Measurements from ENCODE around the gene TMEM54.

TMEM54 gene

DNA sequence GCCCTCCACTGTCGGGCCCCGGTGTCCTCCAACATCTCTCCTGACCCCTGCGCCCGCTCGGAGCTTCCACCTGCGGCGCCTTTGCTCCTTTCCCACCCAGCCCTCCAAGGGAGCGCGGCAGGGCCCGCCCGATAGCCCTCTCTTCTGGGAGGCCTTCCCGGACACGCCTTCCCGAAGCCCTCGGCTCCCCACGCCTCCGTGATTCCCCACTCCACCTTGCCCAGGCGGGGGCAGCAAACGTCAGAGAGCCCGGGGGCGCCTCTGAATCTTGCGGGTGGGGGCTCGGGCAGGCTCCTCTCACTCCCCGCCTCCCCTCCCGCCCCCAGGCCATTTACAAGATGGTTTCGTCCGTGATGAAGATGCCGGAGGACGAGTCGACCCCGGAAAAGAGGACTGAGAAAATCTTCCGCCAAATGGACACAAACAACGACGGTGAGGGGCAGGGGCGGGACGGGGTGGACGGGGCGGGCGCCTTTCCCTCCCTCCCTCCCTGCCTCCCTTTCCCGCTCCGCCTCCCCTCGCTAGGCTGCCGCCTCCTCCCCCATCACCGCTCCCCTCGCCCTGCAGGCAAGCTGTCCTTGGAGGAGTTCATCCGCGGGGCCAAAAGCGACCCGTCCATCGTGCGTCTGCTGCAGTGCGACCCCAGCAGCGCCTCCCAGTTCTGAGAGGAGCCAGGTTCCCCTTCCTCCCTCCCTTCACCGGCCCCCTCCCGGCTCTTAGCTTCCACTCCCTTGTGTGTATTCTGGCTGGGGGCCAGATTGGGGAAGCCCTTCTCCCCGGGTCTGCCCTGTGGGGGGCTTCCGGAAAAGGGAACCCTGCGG lies 7.8 kb downstream of the TMEM54 start:
- DNase-seq: peak in 1 of 2 donors; percentile 17

DNA sequence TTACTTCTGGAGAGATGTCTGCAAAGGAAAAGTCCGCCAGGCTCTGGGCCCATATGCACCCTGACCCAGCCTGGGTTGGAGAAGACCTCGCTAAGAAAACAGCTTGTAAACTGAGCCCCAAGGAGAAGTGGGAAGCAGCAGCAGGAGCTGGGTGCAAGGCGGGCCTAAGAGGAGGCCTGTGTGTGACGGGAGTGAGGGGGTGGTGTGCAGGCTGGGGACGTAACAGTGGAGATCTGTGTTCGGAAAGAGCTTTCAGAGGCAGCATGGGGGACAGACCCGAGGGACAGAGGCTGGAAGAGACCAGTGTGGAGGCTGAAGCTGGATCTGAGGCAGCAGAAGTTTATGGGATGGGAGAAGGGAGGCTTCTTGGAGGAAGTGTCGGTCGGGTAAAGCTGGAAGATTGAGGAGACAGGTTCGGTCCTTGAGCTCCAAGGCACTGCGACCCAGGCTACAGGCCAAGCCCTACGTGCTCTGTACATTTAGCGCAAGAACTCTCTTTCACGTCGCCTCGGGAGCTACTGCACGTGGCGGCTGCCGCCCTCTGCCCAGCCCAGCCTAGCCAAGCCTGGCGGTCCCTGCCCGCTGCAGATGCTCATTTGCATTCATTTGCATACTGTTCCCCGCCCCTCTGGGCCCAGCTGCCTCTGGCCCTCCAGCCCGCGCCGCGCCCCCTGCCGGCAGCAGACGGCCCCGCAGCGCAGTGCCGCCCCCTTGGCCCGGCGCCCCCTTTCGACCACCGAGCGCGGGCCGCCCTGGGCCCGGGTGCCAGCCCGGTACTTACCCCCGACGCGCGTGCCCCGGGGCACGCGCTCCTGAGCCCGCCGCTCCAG lies 8.6 kb downstream of the TMEM54 start:
- DNase-seq: peak; percentile 16 to 28

DNA sequence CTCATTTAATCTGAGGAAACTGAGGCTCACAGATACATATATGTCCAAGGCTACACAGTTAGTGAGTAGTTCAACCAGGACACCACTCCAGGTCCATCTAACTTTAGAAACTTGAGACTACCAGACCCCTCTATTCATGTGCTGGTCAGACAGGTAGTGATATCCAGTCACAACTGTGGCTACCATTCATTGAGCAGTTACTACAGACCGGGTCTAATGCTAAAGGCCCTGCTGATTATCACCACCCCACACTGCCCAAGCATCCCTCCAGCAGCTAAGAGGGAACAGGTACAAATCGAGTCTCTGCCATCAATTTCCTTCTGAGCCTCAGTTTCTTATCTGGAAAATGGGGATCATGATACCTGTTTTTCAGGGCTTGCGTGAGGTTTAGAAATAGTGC lies 9.6 kb downstream of the TMEM54 start:
- no peak for DNase-seq

DNA sequence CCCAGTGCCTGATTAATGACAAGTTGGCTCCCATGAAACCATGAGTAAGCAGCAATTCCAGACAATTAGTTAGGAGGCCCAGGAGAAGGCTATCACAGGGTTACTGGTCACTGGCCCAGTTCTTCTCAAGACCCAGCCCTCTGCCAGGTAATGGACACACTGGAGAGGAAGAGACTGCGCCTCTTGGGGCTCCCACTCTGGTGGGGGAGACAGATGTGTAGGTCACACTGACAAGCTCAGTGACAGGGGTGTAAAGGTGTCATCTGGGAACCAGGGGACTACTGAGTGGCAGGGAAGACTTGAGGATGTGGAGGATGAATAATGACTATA lies 10.0 kb downstream of the TMEM54 start:
- no peak for DNase-seq

DNA sequence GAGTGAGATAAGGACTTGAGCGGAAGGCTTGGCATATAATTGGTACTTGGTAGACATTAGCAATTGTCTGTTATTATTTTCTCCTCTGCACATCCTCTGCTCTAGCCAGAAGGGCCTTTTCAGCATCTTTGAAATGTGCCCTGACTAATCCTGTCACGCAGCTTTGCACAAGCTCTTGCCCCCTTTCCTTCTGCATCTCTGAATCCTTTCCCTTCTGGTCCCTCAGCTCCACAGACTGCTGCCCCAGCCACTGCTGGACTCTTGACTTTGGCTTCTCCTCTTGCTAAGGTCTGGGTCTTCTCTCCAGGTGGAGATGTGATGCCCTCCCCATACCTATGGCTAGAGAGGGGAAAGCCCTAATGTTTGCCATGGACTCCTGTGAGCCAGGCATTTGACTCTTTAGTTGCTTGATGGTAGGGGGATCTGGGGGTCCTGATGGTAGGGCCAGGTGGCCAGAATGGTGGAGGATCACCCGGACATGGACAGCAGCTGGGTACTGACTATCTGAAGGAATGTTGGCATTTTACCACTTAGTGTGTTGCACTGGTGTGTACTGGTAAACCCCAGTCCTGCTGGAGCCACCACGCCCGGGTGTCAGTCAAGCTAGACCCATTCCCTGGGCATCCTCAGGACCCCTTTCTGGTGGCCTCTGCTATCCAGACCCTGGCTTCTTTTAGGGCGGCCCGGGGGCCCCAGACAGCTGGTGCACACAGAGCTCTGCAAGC lies 10.5 kb downstream of the TMEM54 start:
- no peak for DNase-seq

DNA sequence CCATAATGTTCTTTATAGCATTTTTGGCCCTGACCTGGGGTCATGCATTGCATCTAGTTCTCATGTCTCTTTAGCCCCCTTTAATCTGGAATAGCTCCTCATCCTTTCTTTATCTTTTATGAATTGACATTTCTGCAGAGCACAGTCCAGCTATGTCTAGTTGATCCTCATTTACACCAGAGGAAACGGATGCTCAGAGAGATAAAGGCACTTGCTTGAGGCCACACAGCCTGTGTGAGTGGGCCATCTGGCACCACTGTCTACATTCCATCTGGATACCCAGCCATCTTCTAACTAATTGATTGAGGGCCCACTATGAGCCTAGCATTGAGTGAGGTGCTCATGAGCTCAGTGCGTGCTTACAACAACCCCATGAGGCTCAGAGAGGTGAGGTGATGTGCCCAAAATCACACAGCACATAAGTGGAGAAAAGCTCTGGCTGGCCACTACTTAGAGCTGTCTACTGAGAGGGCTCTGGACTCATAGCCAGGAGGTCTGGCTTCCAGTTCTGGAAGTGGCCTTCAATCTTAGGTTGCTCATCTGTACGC lies 11.4 kb downstream of the TMEM54 start:
- DNase-seq: no peak

DNA sequence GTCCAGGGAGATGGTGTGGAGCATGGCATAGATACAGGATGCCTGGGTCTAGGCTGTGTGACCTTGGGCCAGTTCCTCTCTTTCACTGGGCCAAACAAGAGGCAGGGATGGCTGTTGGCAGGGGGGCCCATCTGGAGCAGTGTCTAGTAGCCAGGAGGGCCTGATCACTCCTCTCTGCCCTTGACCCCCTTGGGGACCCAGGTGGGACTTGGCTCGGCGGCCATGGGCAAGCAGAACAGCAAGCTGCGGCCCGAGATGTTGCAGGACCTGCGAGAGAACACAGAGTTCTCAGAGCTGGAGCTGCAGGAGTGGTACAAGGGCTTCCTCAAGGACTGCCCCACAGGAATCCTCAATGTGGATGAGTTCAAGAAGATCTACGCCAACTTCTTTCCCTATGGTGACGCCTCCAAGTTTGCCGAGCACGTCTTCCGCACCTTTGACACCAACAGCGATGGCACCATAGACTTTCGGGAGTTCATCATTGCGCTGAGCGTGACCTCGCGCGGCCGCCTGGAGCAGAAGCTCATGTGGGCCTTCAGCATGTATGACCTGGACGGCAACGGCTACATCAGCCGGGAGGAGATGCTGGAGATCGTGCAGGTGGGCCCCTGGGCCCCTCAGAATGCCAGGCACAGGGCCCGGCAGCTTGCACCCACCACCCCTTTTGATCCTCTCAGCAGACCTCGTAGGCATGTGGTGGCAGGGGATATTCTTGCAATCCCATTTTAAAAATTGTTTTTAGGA lies 12.3 kb downstream of the TMEM54 start:
- no peak for DNase-seq

DNA sequence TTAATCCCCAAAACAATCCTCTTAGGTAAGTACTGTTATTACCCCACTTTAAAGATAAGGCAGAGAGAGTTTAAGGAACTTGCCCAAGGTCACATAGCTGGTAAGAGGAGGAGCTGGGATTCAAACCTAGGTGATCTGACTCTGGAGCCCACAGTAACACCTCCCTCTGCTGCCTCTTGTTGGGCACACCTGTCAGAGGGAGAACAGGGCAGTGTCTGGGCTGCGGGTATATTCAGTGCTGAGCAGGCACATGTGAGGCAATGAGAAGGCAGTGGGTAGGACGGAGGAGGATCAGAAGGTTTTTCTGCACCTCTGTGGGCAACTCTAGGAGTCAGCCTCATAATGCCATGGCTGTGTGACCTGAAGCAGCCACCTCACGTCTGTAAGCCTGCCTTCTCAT lies 13.1 kb downstream of the TMEM54 start:
- DNase-seq: no peak

DNA sequence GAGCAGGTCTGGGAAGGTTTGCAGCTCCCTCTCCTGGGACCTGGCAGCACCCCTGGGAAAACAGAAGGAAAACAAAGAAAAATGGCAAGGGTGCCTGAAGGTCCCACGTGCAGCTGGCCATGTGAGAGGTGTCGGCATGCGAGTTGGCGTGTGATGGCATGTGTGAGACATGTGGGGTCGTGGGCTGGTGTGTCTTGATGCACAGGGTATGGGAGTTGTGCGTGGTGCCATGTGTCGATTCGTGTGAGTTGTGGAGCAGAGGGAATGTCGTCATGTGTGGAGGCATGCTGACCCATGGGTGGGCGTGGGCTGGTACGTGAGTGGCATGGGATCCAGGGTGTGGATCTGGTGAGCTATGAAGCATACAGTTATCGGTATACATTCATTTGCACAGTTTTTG lies 13.6 kb downstream of the TMEM54 start:
- no peak for DNase-seq

DNA sequence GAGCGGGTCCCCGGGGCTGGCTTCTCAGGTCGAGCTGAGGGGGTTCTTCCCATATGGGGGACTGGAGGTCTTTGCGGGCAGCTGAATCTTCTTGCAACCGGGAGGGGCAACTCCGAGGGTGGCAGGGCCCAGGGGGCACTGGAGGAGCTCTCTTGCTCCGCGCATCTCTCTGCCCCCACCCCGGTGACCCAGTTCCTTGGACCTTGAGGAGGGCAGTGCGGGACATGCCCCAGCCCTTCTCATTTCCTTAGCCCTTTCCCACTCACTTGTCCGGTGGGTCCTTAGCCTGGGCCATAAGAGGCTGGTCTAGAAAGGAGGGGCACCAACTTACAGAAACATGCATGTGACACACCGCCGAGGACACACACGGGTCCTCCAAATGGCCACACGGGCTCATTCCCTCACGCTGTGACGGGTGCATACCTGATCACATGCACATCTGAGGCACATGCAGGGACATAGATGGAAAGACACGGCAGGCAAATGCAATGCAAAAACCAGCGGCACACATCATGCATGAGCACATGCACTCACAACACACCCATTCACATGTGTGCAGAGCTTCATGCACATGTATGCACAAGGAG lies 14.3 kb downstream of the TMEM54 start:
- no peak for DNase-seq

DNA sequence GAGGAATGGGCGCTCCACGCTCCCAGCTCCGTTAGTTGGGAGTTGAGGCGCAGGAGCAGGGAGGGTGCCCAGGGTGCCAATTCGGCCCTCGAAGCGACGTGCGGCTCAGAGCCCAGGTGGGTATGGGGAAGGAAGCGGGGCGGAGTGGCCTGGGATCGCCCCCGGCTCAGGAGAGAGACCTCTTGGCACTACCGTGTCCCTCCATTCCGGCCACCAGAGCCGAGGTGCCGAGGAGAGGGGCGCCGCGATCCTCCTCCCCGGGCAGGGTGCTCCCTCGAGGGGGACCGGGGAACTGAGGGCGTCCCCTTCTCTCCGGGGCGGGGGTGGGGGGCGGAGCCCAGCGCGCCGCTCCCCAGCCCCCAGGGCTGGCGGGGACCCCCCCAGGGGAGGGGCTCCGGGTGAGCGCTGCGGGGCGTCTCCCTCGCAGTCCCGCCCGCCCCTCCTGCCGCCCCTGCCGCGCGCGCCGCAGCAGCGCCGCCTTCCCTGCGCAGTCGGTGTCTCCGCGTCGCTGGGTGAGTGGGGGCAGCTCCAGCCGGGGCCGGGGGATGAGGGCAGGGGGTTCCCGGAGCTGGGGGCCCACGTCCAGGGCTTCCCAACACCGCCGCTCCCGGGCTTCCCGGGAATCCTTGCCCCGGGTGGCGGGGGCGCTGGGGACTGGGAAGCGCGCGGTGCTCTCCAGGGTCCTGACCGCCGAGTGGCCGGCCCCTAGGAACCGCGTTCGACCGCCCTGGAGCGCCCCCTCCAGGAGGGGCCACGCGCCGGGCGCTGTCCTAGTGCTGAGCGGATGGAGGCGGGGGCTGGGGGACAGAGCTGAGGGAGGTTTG lies 15.0 kb downstream of the TMEM54 start, which contains the start of gene HPCA:
Gene HPCA, plus strand, starts transcription at position 488 of the 824 bp plus-strand sequence. CDS start 2,408 bp downstream, outside the sequence.
- peak in 1 of 2 donors; percentile 27 for DNase-seq

DNA sequence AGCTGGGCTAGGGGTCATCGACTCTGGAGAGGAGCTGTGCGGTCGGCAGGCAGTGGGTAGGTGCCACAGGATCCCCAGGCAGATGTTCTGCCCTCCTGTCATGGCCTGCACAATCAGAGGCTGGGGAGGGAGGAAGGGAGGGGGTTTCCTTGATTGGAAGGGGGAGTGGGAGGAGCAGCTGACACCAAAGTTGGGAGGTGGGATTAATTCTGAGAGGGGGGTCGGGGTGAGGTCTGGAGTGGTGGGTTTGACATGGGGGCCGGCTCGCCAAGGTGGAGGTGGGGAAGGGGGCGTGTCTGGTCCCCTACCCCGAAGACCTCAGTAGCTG lies 15.5 kb downstream of the TMEM54 start:
- no peak for DNase-seq

DNA sequence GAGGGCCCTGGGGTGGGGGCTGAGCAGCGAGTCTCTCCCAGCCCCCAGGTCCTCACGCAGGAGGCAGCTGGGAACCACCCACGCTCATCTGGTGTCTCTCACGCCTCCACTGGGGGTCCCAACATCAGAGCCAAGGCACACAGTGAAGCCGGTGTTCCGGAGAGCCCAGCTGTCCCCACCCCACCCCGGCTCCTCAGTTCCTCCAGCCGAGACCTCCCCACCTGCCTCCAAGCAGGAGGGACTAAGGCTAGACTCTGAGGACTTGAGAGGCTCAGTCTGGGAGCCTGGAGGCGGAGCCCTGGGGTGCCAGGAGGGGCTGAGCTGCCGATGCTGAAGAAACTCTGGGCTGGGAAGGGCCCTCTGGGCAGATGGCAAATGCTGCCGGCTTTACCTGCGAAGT lies 16.5 kb downstream of the TMEM54 start:
- no peak for DNase-seq

DNA sequence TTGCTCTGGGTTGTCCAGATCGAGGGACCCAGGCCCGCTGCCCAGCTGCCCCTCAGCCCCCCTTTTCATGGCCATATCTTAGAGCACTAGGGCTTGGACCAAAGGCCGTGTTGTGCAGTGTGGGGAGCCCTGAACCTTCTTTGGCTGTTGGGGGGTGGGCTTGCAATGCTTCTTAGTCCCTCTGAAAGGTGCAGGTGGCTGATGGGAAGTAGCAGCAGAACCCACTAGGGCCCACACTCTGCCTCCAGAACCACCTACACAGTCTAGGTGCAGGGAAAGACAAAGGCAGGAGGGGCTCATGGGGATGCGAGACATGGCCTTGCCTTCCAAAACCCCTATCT lies 17.2 kb downstream of the TMEM54 start:
- no peak for DNase-seq

DNA sequence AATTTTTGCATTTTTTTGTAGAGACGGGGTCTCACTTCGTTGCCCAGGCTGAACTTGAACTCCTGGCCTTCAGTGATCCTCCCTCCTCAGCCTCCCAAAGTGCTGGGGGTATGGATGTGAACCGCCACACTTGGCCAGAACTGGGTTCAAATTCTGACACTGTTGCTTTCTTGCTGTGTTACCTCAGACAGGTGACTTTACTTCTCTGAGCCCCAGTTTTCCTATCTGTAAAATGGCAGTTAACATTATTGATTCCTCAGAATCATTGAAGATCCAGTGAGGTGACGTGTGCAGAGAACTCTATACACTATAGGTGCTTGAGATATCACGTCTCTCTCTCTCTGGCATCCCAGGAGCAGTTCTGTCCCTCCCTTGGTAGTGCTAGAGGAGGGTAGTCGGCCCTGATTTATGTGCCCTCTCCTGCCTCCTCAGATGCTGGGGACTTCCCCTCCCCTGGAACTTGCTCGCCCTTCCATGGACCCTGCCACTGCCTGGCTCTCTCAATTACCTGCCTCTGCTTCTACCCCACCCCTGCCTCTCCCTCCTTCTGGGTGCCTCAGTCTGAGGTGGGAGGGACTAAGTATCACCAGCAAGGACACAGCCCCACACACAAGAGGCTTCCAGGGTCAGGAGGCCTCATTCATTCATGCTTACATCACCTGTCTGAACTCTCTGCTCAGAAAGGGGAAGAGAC lies 17.7 kb downstream of the TMEM54 start:
- DNase-seq: no peak

DNA sequence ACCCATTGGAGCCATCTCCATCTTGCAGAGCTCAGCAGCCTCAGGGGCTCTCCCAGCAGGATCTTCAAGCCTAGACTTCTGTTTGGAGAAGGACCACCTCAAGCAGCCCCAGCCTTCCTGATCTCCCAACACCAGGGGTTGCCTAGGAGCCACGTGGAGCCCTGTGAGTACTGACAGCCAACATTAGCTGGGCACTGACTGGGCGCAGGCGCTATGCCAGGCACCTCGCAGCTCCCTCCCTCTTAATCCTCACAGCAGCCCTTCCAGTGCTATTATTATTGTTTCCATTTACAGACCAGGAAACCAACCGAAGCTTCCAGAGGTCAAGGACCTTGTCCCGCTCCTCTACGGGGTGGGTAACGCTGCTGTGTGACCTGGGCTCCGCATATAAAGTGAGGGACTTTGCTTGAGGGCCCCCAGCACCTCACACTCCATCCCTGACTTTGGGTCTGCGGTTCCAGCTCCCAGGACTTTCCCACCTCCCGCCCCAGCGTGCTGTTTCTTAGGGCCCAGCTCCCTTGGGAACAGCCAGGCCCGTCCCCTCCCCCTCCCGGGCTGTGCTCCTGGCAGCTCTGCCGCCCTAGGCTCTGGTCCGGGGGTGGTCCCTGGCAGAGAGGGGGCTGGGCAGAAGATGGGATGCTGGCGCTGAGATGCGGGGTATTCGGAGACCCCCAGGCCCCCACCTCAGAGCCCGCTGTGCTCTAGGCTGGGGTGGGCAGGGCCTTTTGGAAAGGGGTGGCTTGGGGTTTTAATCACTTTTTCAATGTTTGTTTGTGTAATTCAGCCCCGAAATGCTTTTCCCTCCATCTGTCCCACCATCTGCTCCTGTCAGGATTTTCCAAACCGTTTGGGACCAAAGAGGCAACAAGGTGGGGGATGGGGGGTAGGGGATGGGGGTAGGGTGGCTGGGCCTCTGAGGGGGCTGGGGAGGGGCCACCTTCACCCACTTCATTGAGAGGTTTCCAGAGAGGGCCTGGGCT lies 19.0 kb downstream of the TMEM54 start:
- DNase-seq: no peak

DNA sequence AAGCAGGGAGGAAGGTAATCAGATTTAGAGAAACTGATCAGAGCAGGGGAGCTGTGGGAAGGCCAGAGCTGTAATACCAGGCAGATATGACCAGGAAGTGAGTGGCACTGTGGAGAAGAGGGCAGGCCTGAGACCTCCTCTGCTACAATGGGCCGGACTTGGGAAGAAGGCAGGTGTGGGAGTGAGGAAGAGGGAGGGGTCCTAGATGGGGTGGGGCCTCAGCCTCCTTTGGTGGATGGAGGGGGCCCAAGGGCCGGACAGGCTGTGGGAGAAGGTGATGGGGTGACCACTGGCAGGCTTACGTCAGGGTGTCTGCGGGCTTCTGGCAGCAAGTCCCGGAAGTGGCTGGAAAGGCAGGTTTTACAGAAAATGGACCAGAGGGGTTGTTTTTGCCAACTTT lies 19.9 kb downstream of the TMEM54 start:
- DNase-seq: no peak

DNA sequence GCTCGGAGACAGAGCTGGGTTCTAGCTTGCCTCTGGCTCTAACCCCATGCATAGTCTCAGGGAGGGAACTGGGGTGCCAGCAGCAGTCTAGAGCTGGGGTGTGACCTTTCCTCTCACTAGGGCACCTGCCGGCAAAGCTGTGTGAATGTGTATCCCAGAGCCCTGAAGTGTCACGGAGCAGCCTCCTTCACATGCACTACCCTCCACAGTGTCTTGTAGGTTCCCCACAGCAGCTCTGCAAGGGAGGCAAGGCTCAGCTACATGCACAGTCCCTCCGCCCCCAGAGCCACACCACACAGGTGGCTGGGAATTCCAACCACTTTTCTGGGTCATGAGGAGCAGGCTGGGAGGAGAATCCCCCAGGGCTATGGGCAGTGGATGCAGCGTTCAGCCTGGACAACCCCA lies 22.6 kb downstream of the TMEM54 start:
- DNase-seq: no peak

DNA sequence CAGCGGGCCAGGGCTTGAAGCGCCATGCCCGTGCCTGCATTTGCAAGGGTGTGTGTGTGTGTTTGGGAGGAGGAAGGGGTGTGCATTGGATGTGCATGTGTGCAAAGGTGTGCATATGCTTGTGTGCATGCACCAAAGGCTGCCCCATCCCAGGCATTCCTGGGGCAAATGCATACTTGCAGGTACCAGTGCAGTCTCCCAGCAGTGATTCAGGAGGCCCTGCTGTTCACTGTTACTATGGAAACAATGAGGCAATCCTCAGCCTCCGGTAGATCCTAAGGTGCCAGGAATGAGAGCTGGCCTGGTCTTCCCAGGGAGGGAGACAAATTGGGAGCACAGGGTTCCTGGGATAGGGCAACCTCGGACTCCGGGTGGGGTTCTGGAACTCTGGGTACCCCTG lies 23.0 kb downstream of the TMEM54 start:
- DNase-seq: no peak

All from CD4-positive, alpha-beta T cell treated with Interferon alpha-2 for 1 hour (primary cell).